Activated naive CD4-positive, alpha-beta T cell treated with anti-CD3 and anti-CD28 coated beads, Interleukin-2, amount 10 ng/mL, durations not matched to agents 7 days and 5 days (primary cell): Measurements from ENCODE around the gene C1orf116.

Experiments used
- CTCF ChIA-PET: fragments of 350-600 bp; sonication (Branson Sonifier 250); formaldehyde crosslinking; loops from one replicate; lab custom pipeline; 2021; ENCODE audit warnings: antibody characterized with exemption; lab: Charles Lee
- DNase-seq: peaks from one replicate; pipeline ENCODE4 v3.0.0-alpha.2; 2020
- H3K27ac Mint-ChIP-seq: one replicate; pipeline ENCODE4 v1.8.0; 2021; ENCODE audit warnings: mild to moderate bottlenecking, moderate library complexity, mixed read lengths
- H3K27me3 Mint-ChIP-seq: one replicate; pipeline ENCODE4 v1.8.0; 2021; ENCODE audit warnings: mild to moderate bottlenecking, mixed read lengths
- H3K36me3 Mint-ChIP-seq: one replicate; pipeline ENCODE4 v1.8.0; 2021; ENCODE audit warnings: mixed read lengths
- H3K4me1 Mint-ChIP-seq: one replicate; pipeline ENCODE4 v1.8.0; 2021; ENCODE audit warnings: mixed read lengths
- H3K4me3 Mint-ChIP-seq: one replicate; pipeline ENCODE4 v1.8.0; 2021; ENCODE audit warnings: mild to moderate bottlenecking, moderate library complexity, mixed read lengths
- H3K9me3 Mint-ChIP-seq: one replicate; pipeline ENCODE4 v1.8.0; 2021; ENCODE audit warnings: mixed read lengths

Gene C1orf116

GRCh38 chr1:207027206-207027777 is 5.3 kb downstream of the C1orf116 start:
- H3K36me3 Mint-ChIP-seq: no peaks in the 10 kb centered on the region
- H3K27me3 Mint-ChIP-seq: peaks cover 59% of the 10 kb centered on the region
- DNase-seq: no peak
- CTCF ChIA-PET: interaction anchor here (1.6 kb wide), 1 partner anchor 23 kb away, joined by 4 read pairs; no protein-coding TSS in a partner anchor
- H3K4me1 Mint-ChIP-seq: peaks cover 2% of the 10 kb centered on the region
- no peak overlapping the region for H3K4me3 Mint-ChIP-seq
- no peak overlapping the region for H3K27ac Mint-ChIP-seq
- no peaks in the 10 kb centered on the region for H3K9me3 Mint-ChIP-seq

GRCh38 chr1:207026104-207026534 is 6.4 kb downstream of the C1orf116 start:
- CTCF ChIA-PET: interaction anchor here (1.6 kb wide), 1 partner anchor 22 kb away, joined by 4 read pairs; no protein-coding TSS in a partner anchor
- peaks cover 59% of the 10 kb centered on the region for H3K27me3 Mint-ChIP-seq
- peaks cover 2% of the 10 kb centered on the region for H3K4me1 Mint-ChIP-seq
- no peak overlapping the region for H3K27ac Mint-ChIP-seq
- no peaks in the 10 kb centered on the region for H3K36me3 Mint-ChIP-seq
- no peak overlapping the region for H3K4me3 Mint-ChIP-seq
- no peak for DNase-seq
- H3K9me3 Mint-ChIP-seq: no peaks in the 10 kb centered on the region

GRCh38 chr1:207025146-207025880 is 7.2 kb downstream of the C1orf116 start:
- DNase-seq: no peak
- peaks cover 2% of the 10 kb centered on the region for H3K4me1 Mint-ChIP-seq
- H3K4me3 Mint-ChIP-seq: no peak overlapping the region
- CTCF ChIA-PET: interaction anchor here (1.7 kb wide), 1 partner anchor 19 kb away, joined by 5 read pairs; no protein-coding TSS in a partner anchor
- no peak overlapping the region for H3K27ac Mint-ChIP-seq
- no peaks in the 10 kb centered on the region for H3K36me3 Mint-ChIP-seq
- peaks cover 60% of the 10 kb centered on the region for H3K27me3 Mint-ChIP-seq
- no peaks in the 10 kb centered on the region for H3K9me3 Mint-ChIP-seq

GRCh38 chr1:207024202-207025145 is 8.1 kb downstream of the C1orf116 start:
- Mint-ChIP-seq H3K27me3 (peaks cover 58% of the 10 kb centered on the region), H3K9me3 (no peaks in the 10 kb centered on the region), H3K27ac (no peak overlapping the region), H3K4me1 (no peaks in the 10 kb centered on the region), H3K4me3 (no peak overlapping the region), H3K36me3 (no peaks in the 10 kb centered on the region)
- CTCF ChIA-PET: interaction anchor here (0.6 to 1.7 kb wide), 2 partner anchors 18 to 24 kb away, joined by 3 to 5 read pairs; no protein-coding TSS in a partner anchor
- no peak for DNase-seq

GRCh38 chr1:207022996-207023679 is 9.4 kb downstream of the C1orf116 start:
- Mint-ChIP-seq H3K9me3 (no peaks in the 10 kb centered on the region), H3K27ac (no peak overlapping the region), H3K4me3 (no peak overlapping the region), H3K36me3 (no peaks in the 10 kb centered on the region), H3K4me1 (no peaks in the 10 kb centered on the region), H3K27me3 (peaks cover 60% of the 10 kb centered on the region)
- CTCF ChIA-PET: no interaction called here
- no peak for DNase-seq

- CTCF ChIA-PET: interaction anchor here (0.9 to 1.0 kb wide), 2 partner anchors 10 to 17 kb away, joined by 3 to 4 read pairs; no protein-coding TSS in a partner anchor
- H3K4me3 Mint-ChIP-seq: no peak overlapping the region
- no peak overlapping the region for H3K27ac Mint-ChIP-seq
Observed at GRCh38 chr1:207021876-207022596, 10.5 kb downstream of the C1orf116 start.

GRCh38 chr1:207021139-207021861 is 11.3 kb downstream of the C1orf116 start:
- Mint-ChIP-seq H3K4me1 (no peaks in the 10 kb centered on the region), H3K9me3 (no peaks in the 10 kb centered on the region), H3K36me3 (no peaks in the 10 kb centered on the region), H3K27ac (no peak overlapping the region), H3K27me3 (peaks cover 51% of the 10 kb centered on the region), H3K4me3 (no peak overlapping the region)
- CTCF ChIA-PET: interaction anchor here (1.0 to 1.2 kb wide), 2 partner anchors 10 to 17 kb away, joined by 3 read pairs; no protein-coding TSS in a partner anchor
- DNase-seq: no peak

More at GRCh38 chr1:207021876-207022596, 10.5 kb downstream of the C1orf116 start:
- no peaks in the 10 kb centered on the region for H3K36me3 Mint-ChIP-seq
- DNase-seq: no peak
- H3K9me3 Mint-ChIP-seq: no peaks in the 10 kb centered on the region
- no peaks in the 10 kb centered on the region for H3K4me1 Mint-ChIP-seq
- H3K27me3 Mint-ChIP-seq: peaks cover 53% of the 10 kb centered on the region

GRCh38 chr1:207020709-207021107 is 11.8 kb downstream of the C1orf116 start:
- no peak overlapping the region for H3K4me3 Mint-ChIP-seq
- H3K36me3 Mint-ChIP-seq: no peaks in the 10 kb centered on the region
- H3K4me1 Mint-ChIP-seq: no peaks in the 10 kb centered on the region
- H3K27ac Mint-ChIP-seq: no peak overlapping the region
- DNase-seq: no peak
- H3K27me3 Mint-ChIP-seq: peaks cover 56% of the 10 kb centered on the region
- CTCF ChIA-PET: interaction anchor here (1.2 kb wide), 1 partner anchor 16 kb away, joined by 3 read pairs; no protein-coding TSS in a partner anchor
- H3K9me3 Mint-ChIP-seq: no peaks in the 10 kb centered on the region

GRCh38 chr1:207020065-207020708 is 12.4 kb downstream of the C1orf116 start:
- DNase-seq: no peak
- CTCF ChIA-PET: interaction anchor here (0.7 to 1.2 kb wide), 2 partner anchors 16 to 17 kb away, joined by 3 read pairs; no protein-coding TSS in a partner anchor
- H3K36me3 Mint-ChIP-seq: no peaks in the 10 kb centered on the region
- H3K4me3 Mint-ChIP-seq: no peak overlapping the region
- H3K27me3 Mint-ChIP-seq: peaks cover 60% of the 10 kb centered on the region
- no peaks in the 10 kb centered on the region for H3K4me1 Mint-ChIP-seq
- H3K27ac Mint-ChIP-seq: no peak overlapping the region
- no peaks in the 10 kb centered on the region for H3K9me3 Mint-ChIP-seq

GRCh38 chr1:207019661-207020060 is 12.9 kb downstream of the C1orf116 start:
- no peaks in the 10 kb centered on the region for H3K36me3 Mint-ChIP-seq
- H3K4me1 Mint-ChIP-seq: no peaks in the 10 kb centered on the region
- no peak for DNase-seq
- H3K27ac Mint-ChIP-seq: no peak overlapping the region
- CTCF ChIA-PET: interaction anchor here (0.7 kb wide), 1 partner anchor 16 kb away, joined by 3 read pairs; no protein-coding TSS in a partner anchor
- H3K9me3 Mint-ChIP-seq: no peaks in the 10 kb centered on the region
- peaks cover 58% of the 10 kb centered on the region for H3K27me3 Mint-ChIP-seq
- no peak overlapping the region for H3K4me3 Mint-ChIP-seq

- H3K4me1 Mint-ChIP-seq: no peaks in the 10 kb centered on the region
- H3K27me3 Mint-ChIP-seq: peaks cover 57% of the 10 kb centered on the region
- H3K9me3 Mint-ChIP-seq: no peaks in the 10 kb centered on the region
- no peaks in the 10 kb centered on the region for H3K36me3 Mint-ChIP-seq
- DNase-seq: no peak
- no peak overlapping the region for H3K27ac Mint-ChIP-seq
- CTCF ChIA-PET: no interaction called here
- no peak overlapping the region for H3K4me3 Mint-ChIP-seq
Observed at GRCh38 chr1:207019161-207019560, 13.4 kb downstream of the C1orf116 start.

GRCh38 chr1:207018707-207019106 is 13.8 kb downstream of the C1orf116 start:
- CTCF ChIA-PET: interaction anchor here (1.4 kb wide), 1 partner anchor 13 kb away, joined by 8 read pairs; no protein-coding TSS in a partner anchor
- DNase-seq: no peak
- Mint-ChIP-seq H3K9me3 (no peaks in the 10 kb centered on the region), H3K27ac (no peak overlapping the region), H3K36me3 (no peaks in the 10 kb centered on the region), H3K4me1 (no peaks in the 10 kb centered on the region), H3K27me3 (peaks cover 61% of the 10 kb centered on the region), H3K4me3 (no peak overlapping the region)
